KMS-11 (cell line): Measurements from ENCODE around the gene XRCC4.
A peak's percentile ranks its signal among the peaks of the same experiment; 100 is the strongest.

ENCODE experiments used
- H2AFZ ChIP-seq: fragments of 200-600 bp; sonication (generic); 2 replicates; pipeline ENCODE4 v1.6.1; 2016; ENCODE audit warnings: antibody characterized with exemption, mixed run types, low read depth
- H3K27ac ChIP-seq: fragments of 200-600 bp; sonication (generic); 2 replicates; pipeline ENCODE4 v1.6.1; 2016; ENCODE audit warnings: mild to moderate bottlenecking, mixed run types
- H3K27me3 ChIP-seq: fragments of 200-600 bp; sonication (generic); 2 replicates; pipeline ENCODE4 v1.6.1; 2017; ENCODE audit warnings: mild to moderate bottlenecking, low read depth, mixed run types, moderate library complexity; ENCODE audit not compliant: insufficient read depth
- H3K36me3 ChIP-seq: fragments of 200-600 bp; sonication (generic); 2 replicates; pipeline ENCODE4 v1.6.1; 2017; ENCODE audit warnings: mild to moderate bottlenecking, mixed run types; ENCODE audit not compliant: insufficient read depth
- H3K4me1 ChIP-seq: fragments of 200-600 bp; sonication (generic); 2 replicates; pipeline ENCODE4 v1.6.1; 2016; ENCODE audit warnings: mild to moderate bottlenecking, low read depth, mixed run types; ENCODE audit not compliant: poor library complexity, severe bottlenecking
- H3K4me2 ChIP-seq: fragments of 200-600 bp; sonication (generic); 2 replicates; pipeline ENCODE4 v1.7.0; 2016; ENCODE audit warnings: mild to moderate bottlenecking, mixed run types
- H3K4me3 ChIP-seq: fragments of 200-600 bp; sonication (generic); IDR thresholded peaks from 2 replicates; pipeline ENCODE4 v1.6.1; 2017; ENCODE audit warnings: low read depth, low read length, mixed read lengths; ENCODE audit not compliant: insufficient read depth
- H3K79me2 ChIP-seq: fragments of 200-600 bp; sonication (generic); 2 replicates; pipeline ENCODE4 v1.6.1; 2016; ENCODE audit warnings: low read depth, mixed run types; ENCODE audit not compliant: insufficient read depth
- H3K9ac ChIP-seq: fragments of 200-600 bp; sonication (generic); 2 replicates; pipeline ENCODE4 v1.6.1; 2016; ENCODE audit warnings: mild to moderate bottlenecking, mixed run types
- H4K20me1 ChIP-seq: fragments of 200-600 bp; sonication (generic); 2 replicates; pipeline ENCODE4 v1.6.1; 2016; ENCODE audit warnings: mild to moderate bottlenecking, mixed run types; ENCODE audit not compliant: insufficient read depth
- CTCF ChIP-seq: fragments of 200-600 bp; sonication (generic); conservative IDR thresholded peaks from 2 replicates; pipeline ENCODE4 v1.6.1; 2017; ENCODE audit warnings: low read depth, mild to moderate bottlenecking, antibody characterized with exemption, low read length, moderate library complexity, mixed read lengths

The XRCC4 gene

GRCh38 chr5:83400701-83401100, 323.4 kb downstream of the XRCC4 start:
- Histone ChIP-seq H3K36me3 (no peaks in the 10 kb centered on the region), H2AFZ (peak overlapping the region; percentile 40; the same call in 1 of the 2 replicates), H3K79me2 (no peaks in the 10 kb centered on the region), H3K27ac (no peak overlapping the region), H3K4me2 (no peak overlapping the region), H3K27me3 (no peaks in the 10 kb centered on the region), H3K9ac (no peak overlapping the region), H4K20me1 (no peaks in the 10 kb centered on the region), H3K4me1 (peaks cover 4% of the 10 kb centered on the region), H3K4me3 (no peak overlapping the region)
- TF ChIP-seq CTCF: no peak

GRCh38 chr5:83401122-83401731, 323.9 kb downstream of the XRCC4 start:
- no peak for TF ChIP-seq CTCF
- Histone ChIP-seq H4K20me1 (no peaks in the 10 kb centered on the region), H3K9ac (no peak overlapping the region), H2AFZ (peak overlapping the region; percentile 40), H3K27ac (no peak overlapping the region), H3K36me3 (no peaks in the 10 kb centered on the region), H3K4me2 (no peak overlapping the region), H3K79me2 (no peaks in the 10 kb centered on the region), H3K4me1 (peaks cover 4% of the 10 kb centered on the region), H3K4me3 (no peak overlapping the region), H3K27me3 (no peaks in the 10 kb centered on the region)

- no peak overlapping the region for H3K9ac ChIP-seq
- no peak overlapping the region for H3K4me2 ChIP-seq
- no peak overlapping the region for H3K4me3 ChIP-seq
- no peak overlapping the region for H3K27ac ChIP-seq
- no peaks in the 10 kb centered on the region for H3K79me2 ChIP-seq
- peak overlapping the region; percentile 40 for H2AFZ ChIP-seq
- no peak for TF ChIP-seq CTCF
- no peaks in the 10 kb centered on the region for H3K36me3 ChIP-seq
- peaks cover 4% of the 10 kb centered on the region for H3K4me1 ChIP-seq
- no peaks in the 10 kb centered on the region for H4K20me1 ChIP-seq
- no peaks in the 10 kb centered on the region for H3K27me3 ChIP-seq
Measured at GRCh38 chr5:83401775-83402174, 324.4 kb downstream of the XRCC4 start.
